SK-N-SH (cell line): ENCODE data around the gene SENP1.

ENCODE experiments used
- CTCF ChIP-seq: fragments of 200-600 bp; sonication (generic); IDR thresholded peaks from 2 replicates; pipeline ENCODE4 v1.6.1; 2017; ENCODE audit warnings: antibody characterized with exemption, mild to moderate bottlenecking, moderate library complexity
- RFX5 ChIP-seq: IDR thresholded peaks from 2 replicates; pipeline ENCODE4 v1.6.1; 2012; ENCODE audit warnings: mild to moderate bottlenecking, improper control_type of control experiment, low read length
- RXRA ChIP-seq: IDR thresholded peaks from 2 replicates; pipeline ENCODE4 v1.4.0; 2012; ENCODE audit warnings: low read depth, mild to moderate bottlenecking, borderline replicate concordance
- TCF12 ChIP-seq: IDR thresholded peaks from 2 replicates; pipeline ENCODE4 v1.4.0; 2012

- TF ChIP-seq CTCF (no peak), RFX5 (no peak), RXRA (no peak), TCF12 (no peak)
Measured at GRCh38 chr12:48017496-48017895, 88.4 kb downstream of the SENP1 start.
